GM12878 (cell line): ENCODE results near the gene MCEMP1. TPM values are rescaled to one million over a fixed set of nuclear protein-coding genes. Genes with fewer than 3 reads are reported as not detected.

Experiments
- ATAC-seq: fragments of 200-7000 bp; cut with Tn5 transposase; 3 replicates; pipeline ENCODE4 v1.9.1; 2020; ENCODE audit warnings: mild to moderate bottlenecking, moderate library complexity
- Bru-seq: library from RNA; stranded (reverse); fragments of 400-500 nt; gene quantifications from one replicate; lab custom pipeline; 2021; lab: Mats Ljungman, UMichigan
- BruChase-seq, 2 experiments: library from RNA; stranded (reverse); fragments of 400-500 nt; gene quantifications; one replicate each; lab custom pipeline; 2021; lab: Mats Ljungman, UMichigan
- BruUV-seq: library from RNA; stranded (reverse); fragments of 400-500 nt; replicated peaks from 2 replicates; lab custom pipeline; 2021; lab: Mats Ljungman, UMichigan
- CTCF ChIA-PET: fragments of 300-600 bp; sonication (Branson Sonifier 250); formaldehyde crosslinking; extraction: SDS; loops from one replicate; lab custom pipeline; 2021; ENCODE audit warnings: inconsistent platforms; lab: Yijun Ruan, JAX
- POLR2A ChIA-PET: fragments of 350-600 bp; formaldehyde crosslinking; extraction: SDS; loops from one replicate; lab custom pipeline; 2021; ENCODE audit warnings: inconsistent platforms; lab: Charles Lee
- RAD21 ChIA-PET: fragments of 300-600 bp; sonication (Branson Sonifier 250); formaldehyde crosslinking; loops from one replicate; lab custom pipeline; 2023; ENCODE audit warnings: antibody characterized with exemption; ENCODE audit not compliant: unreplicated experiment; lab: Charles Lee
- SMC1A ChIA-PET: fragments of 300-600 bp; sonication (Branson Sonifier 250); formaldehyde crosslinking; loops from one replicate; lab custom pipeline; 2023; ENCODE audit not compliant: unreplicated experiment, uncharacterized antibody; lab: Charles Lee
- DNase-seq: peaks from one replicate; pipeline ENCODE4 v3.0.0-alpha.2; 2011; ENCODE audit warnings: low read depth, low spot score
- FAIRE-seq: peaks from 3 replicates; lab custom pipeline; 2011; peaks lifted over from hg19 to GRCh38; lab: Jason Lieb, UNC
- H2AFZ ChIP-seq: 2 replicates; pipeline ENCODE4 v1.6.0; 2011; ENCODE audit warnings: low read depth, low read length, control low read depth; ENCODE audit not compliant: control insufficient read depth
- H3K27ac ChIP-seq: 2 replicates; pipeline ENCODE4 v1.5.1; 2011; ENCODE audit warnings: control low read depth; ENCODE audit not compliant: control insufficient read depth, insufficient read depth
- H3K27me3 ChIP-seq, 2 experiments: replicated peaks in 1 of 2; 2 replicates each; pipeline versions ENCODE4 v1.6.0 to v1.6.1; 2011; ENCODE audit warnings: low read length in 1 of 2; ENCODE audit not compliant: control insufficient read depth in 2 of 2, insufficient read depth in 2 of 2
- H3K36me3 ChIP-seq, 2 experiments: 2 replicates each; pipeline ENCODE4 v1.5.1; 2011; ENCODE audit warnings: low read length in 1 of 2; ENCODE audit not compliant: control insufficient read depth in 2 of 2, insufficient read depth in 2 of 2
- H3K4me1 ChIP-seq: 2 replicates; pipeline ENCODE4 v1.6.1; 2011; ENCODE audit warnings: mild to moderate bottlenecking, low read length, moderate library complexity, mixed read lengths; ENCODE audit not compliant: control insufficient read depth, insufficient read depth
- H3K4me2 ChIP-seq: 2 replicates; pipeline ENCODE4 v1.6.0; 2011; ENCODE audit warnings: control low read depth; ENCODE audit not compliant: control insufficient read depth, insufficient read depth
- H3K4me3 ChIP-seq: fragments of 200-600 bp; sonication (generic); 2 replicates; pipeline ENCODE4 v1.5.1; 2016
- H3K79me2 ChIP-seq: 2 replicates; pipeline ENCODE4 v1.6.0; 2011; ENCODE audit warnings: low read length; ENCODE audit not compliant: control insufficient read depth, insufficient read depth
- H3K9ac ChIP-seq: 2 replicates; pipeline ENCODE4 v1.8.0; 2011; ENCODE audit warnings: low read length, control low read depth, mixed read lengths; ENCODE audit not compliant: control insufficient read depth, insufficient read depth
- H3K9me3 ChIP-seq: replicated peaks from 3 replicates; pipeline ENCODE4 v1.5.1; 2011; ENCODE audit warnings: mild to moderate bottlenecking, low read length; ENCODE audit not compliant: control insufficient read depth, insufficient read depth
- H4K20me1 ChIP-seq: 2 replicates; pipeline ENCODE4 v1.6.0; 2011; ENCODE audit not compliant: control insufficient read depth, insufficient read depth
- BRCA1 ChIP-seq: IDR thresholded peaks from 2 replicates; pipeline ENCODE4 v1.6.1; 2011; ENCODE audit warnings: low read depth, low read length, improper control_type of control experiment
- EGR1 ChIP-seq, 2 experiments: IDR thresholded peaks; 1 replicate in 1 of 2; 2 replicates in 1 of 2; pipeline ENCODE4 v1.6.1; 2011 to 2012; ENCODE audit warnings: low read depth in 2 of 2, low read length in 2 of 2, borderline replicate concordance in 1 of 2, mild to moderate bottlenecking in 1 of 2, moderate library complexity in 1 of 2
- ETV6 ChIP-seq, 2 experiments: fragments of 450-650 bp in 1 of 2; IDR thresholded peaks in 1 of 2; conservative IDR thresholded peaks in 1 of 2; 2 replicates each; pipeline ENCODE4 v1.6.1; 2014; ENCODE audit warnings: antibody characterized with exemption in 1 of 2, borderline replicate concordance in 1 of 2, low read depth in 1 of 2, mild to moderate bottlenecking in 1 of 2, moderate library complexity in 1 of 2
- MTA3 ChIP-seq: IDR thresholded peaks from 2 replicates; pipeline ENCODE4 v1.6.1; 2012; ENCODE audit warnings: low read length, inconsistent platforms, borderline replicate concordance
- RUNX3 ChIP-seq: IDR thresholded peaks from 2 replicates; pipeline ENCODE4 v1.6.1; 2012; ENCODE audit warnings: low read length, inconsistent platforms
- SRF ChIP-seq, 2 experiments: IDR thresholded peaks; 2 replicates each; pipeline ENCODE4 v1.6.1; 2011; ENCODE audit warnings: low read depth in 2 of 2, low read length in 2 of 2, mild to moderate bottlenecking in 1 of 2, moderate library complexity in 1 of 2
- WGBS: methylation state at CpG from one replicate; pipeline ENCODE4 v1.1.6; 2016; ENCODE audit warnings: low lambda C conversion rate; ENCODE audit not compliant: insufficient replicate concordance, insufficient coverage; ENCODE audit errors: missing lambda C conversion rate; 5-methylcytosine and 5-hydroxymethylcytosine counted together
- in situ Hi-C: fragments of 300-500 bp; cut with MboI; formaldehyde crosslinking; loops from 9 replicates; pipeline ENCODE4 v1.14.3; 2018; ENCODE audit warnings: mixed read lengths
- intact Hi-C: fragments of 100-400 bp; cut with micrococcal nuclease; formaldehyde crosslinking; loops from one replicate; pipeline ENCODE4 v1.14.2; 2022; ENCODE audit not compliant: unreplicated experiment
- long read RNA-seq, 2 experiments: library from polyadenylated mRNA; unstranded; transcript quantifications; one replicate each; pipeline ENCODE4 v2.0.0, GENCODE V29; 2019 to 2020
- polyA minus RNA-seq, 3 experiments: library from RNA; depleted of rRNA, polyadenylated mRNA; stranded (reverse); fragments of >200 nt; gene quantifications; 2 replicates each; pipeline ENCODE4 v1.2.3, GENCODE V29; 2011
- polyA plus RNA-seq, 11 experiments: library from polyadenylated mRNA; depleted of rRNA in 4 of 11; unstranded in 6 of 11; stranded (reverse) in 5 of 11; fragments of >200 nt; fragmentation: Nextera tagmentation in 4 of 11; fragmentation: Illumina TruSeq in 1 of 11; extraction: Ambion mirVana in 4 of 11; extraction: Trizol in 1 of 11; gene quantifications; 1 replicate in 1 of 11; 2 replicates in 10 of 11; pipeline versions ENCODE4 v1.2.1 to v1.2.3, GENCODE V29; 2011 to 2016; ENCODE audit warnings: inconsistent platforms in 2 of 11, missing spikeins in 2 of 11, low read depth in 1 of 11
- total RNA-seq, 4 experiments: library from RNA; depleted of rRNA in 3 of 4; stranded (reverse); fragments of >200 nt in 3 of 4; fragmentation: Illumina TruSeq in 1 of 4; extraction: Trizol in 1 of 4; gene quantifications; 2 replicates each; pipeline versions ENCODE4 v1.2.1 to v1.2.3, GENCODE V29; 2013 to 2021
- TF ChIP-seq, protein P1 (sequence below): fragments of 450-650 bp; IDR thresholded peaks from 2 replicates; pipeline ENCODE4 v1.6.1; 2017; ENCODE audit warnings: mild to moderate bottlenecking, moderate library complexity

Gene MCEMP1, protein sequence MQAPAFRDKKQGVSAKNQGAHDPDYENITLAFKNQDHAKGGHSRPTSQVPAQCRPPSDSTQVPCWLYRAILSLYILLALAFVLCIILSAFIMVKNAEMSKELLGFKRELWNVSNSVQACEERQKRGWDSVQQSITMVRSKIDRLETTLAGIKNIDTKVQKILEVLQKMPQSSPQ
- total RNA-seq (2013; cell fraction: nucleolus; rRNA removed): not detected in 2 replicates
- 0.16 and 0.23 TPM in 2 replicates for total RNA-seq (2014; rRNA removed)
- total RNA-seq (2014; rRNA removed; fragmentation: Illumina TruSeq; extraction: Trizol): 0.13 TPM in 1 of 2 replicates, not detected in the other
- 0.26 and 0.48 TPM in 2 replicates for total RNA-seq (2021)
- polyA plus RNA-seq (2011; ENCODE audit: low read depth): not detected
- polyA plus RNA-seq (2011; rRNA removed): 0.08 TPM in 1 of 2 replicates, not detected in the other
- 0.08 and 0.25 TPM in 2 replicates for polyA plus RNA-seq (2011; cell fraction: cytosol; rRNA removed)
- 0.10 and 0.23 TPM in 2 replicates for polyA plus RNA-seq (2011; cell fraction: nucleus; rRNA removed)
- not detected in 2 replicates for polyA plus RNA-seq (2012)
- 0.37 TPM in 1 of 2 replicates, not detected in the other for polyA plus RNA-seq (2014; fragmentation: Illumina TruSeq; extraction: Trizol)
- polyA plus RNA-seq (2014; fragmentation: Nextera tagmentation; extraction: Ambion mirVana): under 1 TPM; 0.26 to 0.55 TPM
- 0.26 and 0.33 TPM in 2 replicates for polyA plus RNA-seq (2014; rRNA removed)
- under 1 TPM in 1 of 2 experiments, not detected in 1; 0.09 TPM for polyA plus RNA-seq (2016; fragmentation: Nextera tagmentation; extraction: Ambion mirVana)
- polyA minus RNA-seq (2011; rRNA and poly(A)+ RNA removed): 0.72 TPM in 1 of 2 replicates, not detected in the other
- polyA minus RNA-seq (2011; cell fraction: cytosol; rRNA and poly(A)+ RNA removed): not detected in 2 replicates
- not detected in 2 replicates for polyA minus RNA-seq (2011; cell fraction: nucleus; rRNA and poly(A)+ RNA removed)
- percentile 11 among the genes with signal in this experiment for Bru-seq, nascent RNA
- BruChase-seq, experiment 1, labeled RNA remaining after a 6-hour chase: percentile 13 among the genes with signal in this experiment
- not detected for BruChase-seq, experiment 2, labeled RNA remaining after a 2-hour chase
- long read RNA-seq, experiment 1: 0 reads
- long read RNA-seq, experiment 2, partial matches to known transcripts: 0 of 1 reads
- long read RNA-seq, experiment 2, other reads (novel, unspliced or antisense): 0 of 1 reads

DNA sequence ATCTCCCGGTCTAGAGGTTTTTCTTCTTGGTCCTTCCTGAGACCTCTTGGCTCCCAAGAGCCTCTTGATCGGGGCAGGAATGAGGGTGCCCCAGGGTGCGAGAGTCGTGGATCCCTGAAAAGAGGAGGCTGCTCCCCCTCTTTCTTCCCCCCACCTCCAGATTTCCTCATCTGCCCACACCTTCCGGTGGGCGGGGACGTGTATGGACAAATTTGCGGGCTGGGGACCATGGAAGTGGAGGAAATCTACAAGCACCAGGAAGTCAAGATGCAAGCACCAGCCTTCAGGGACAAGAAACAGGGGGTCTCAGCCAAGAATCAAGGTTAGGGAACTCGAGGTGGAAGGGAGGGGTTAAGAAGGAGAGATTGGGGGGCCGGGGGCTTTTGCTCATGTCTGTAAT, at the start of gene MCEMP1:
Gene MCEMP1 (plus strand): TSS at position 237 of the 400 bp plus-strand sequence. CDS start 31 bp downstream, at position 268.
- no peak for TF ChIP-seq BRCA1
- 0 out of 4 replicates have a peak, but pooled peaks of 1 of the 2 experiments have one; percentile 31 for TF ChIP-seq ETV6 (conservative IDR thresholded peaks at IDR 0.05 in 1 of 2, IDR thresholded peaks at IDR 0.05 in 1 of 2; ENCODE audit: borderline replicate concordance in 1 of 2, low read depth in 1 of 2)
- no peak for TF ChIP-seq MTA3
- no peak for TF ChIP-seq SRF (IDR thresholded peaks at IDR 0.05; ENCODE audit: low read depth in 2 of 2, low read length in 2 of 2)
- TF ChIP-seq, protein P1, sequence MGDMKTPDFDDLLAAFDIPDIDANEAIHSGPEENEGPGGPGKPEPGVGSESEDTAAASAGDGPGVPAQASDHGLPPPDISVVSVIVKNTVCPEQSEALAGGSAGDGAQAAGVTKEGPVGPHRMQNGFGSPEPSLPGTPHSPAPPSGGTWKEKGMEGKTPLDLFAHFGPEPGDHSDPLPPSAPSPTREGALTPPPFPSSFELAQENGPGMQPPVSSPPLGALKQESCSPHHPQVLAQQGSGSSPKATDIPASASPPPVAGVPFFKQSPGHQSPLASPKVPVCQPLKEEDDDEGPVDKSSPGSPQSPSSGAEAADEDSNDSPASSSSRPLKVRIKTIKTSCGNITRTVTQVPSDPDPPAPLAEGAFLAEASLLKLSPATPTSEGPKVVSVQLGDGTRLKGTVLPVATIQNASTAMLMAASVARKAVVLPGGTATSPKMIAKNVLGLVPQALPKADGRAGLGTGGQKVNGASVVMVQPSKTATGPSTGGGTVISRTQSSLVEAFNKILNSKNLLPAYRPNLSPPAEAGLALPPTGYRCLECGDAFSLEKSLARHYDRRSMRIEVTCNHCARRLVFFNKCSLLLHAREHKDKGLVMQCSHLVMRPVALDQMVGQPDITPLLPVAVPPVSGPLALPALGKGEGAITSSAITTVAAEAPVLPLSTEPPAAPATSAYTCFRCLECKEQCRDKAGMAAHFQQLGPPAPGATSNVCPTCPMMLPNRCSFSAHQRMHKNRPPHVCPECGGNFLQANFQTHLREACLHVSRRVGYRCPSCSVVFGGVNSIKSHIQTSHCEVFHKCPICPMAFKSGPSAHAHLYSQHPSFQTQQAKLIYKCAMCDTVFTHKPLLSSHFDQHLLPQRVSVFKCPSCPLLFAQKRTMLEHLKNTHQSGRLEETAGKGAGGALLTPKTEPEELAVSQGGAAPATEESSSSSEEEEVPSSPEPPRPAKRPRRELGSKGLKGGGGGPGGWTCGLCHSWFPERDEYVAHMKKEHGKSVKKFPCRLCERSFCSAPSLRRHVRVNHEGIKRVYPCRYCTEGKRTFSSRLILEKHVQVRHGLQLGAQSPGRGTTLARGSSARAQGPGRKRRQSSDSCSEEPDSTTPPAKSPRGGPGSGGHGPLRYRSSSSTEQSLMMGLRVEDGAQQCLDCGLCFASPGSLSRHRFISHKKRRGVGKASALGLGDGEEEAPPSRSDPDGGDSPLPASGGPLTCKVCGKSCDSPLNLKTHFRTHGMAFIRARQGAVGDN: no peak
- 0 out of 2 replicates have a peak, but pooled peaks have one; percentile 15 for TF ChIP-seq RUNX3
- 0 out of 3 replicates have a peak, but pooled peaks of 1 of the 2 experiments have one; percentile 15 for TF ChIP-seq EGR1 (IDR thresholded peaks at IDR 0.05; ENCODE audit: borderline replicate concordance in 1 of 2, low read depth in 2 of 2, low read length in 2 of 2)
- DNase-seq (no peak), FAIRE-seq (no peak), ATAC-seq (no peak)
- no TSS peak for BruUV-seq
- Histone ChIP-seq H2AFZ (peak within 1 kb of the TSS; percentile 33), H3K9ac (no peak within 1 kb of the TSS), H4K20me1 (no peaks in the 10 kb centered on the region), H3K9me3 (no peaks in the 10 kb centered on the region; the same call in 2 of the 3 replicates), H3K27me3 (peaks cover 0 to 2% of the 10 kb centered on the region in 2 experiments; a peak in 3 of 4 replicates), H3K4me2 (peak within 1 kb of the TSS; percentile 76), H3K36me3 (no peaks in the 10 kb centered on the region), H3K27ac (no peak within 1 kb of the TSS), H3K79me2 (peaks cover 12% of the 10 kb centered on the region), H3K4me3 (peak within 1 kb of the TSS; percentile 24; the same call in 1 of the 2 replicates), H3K4me1 (peaks cover 36% of the 10 kb centered on the region)
- ChIA-PET SMC1A (interaction anchor here (1.0 to 2.9 kb wide), 3 partner anchors 19 to 123 kb away, joined by 3 to 12 read pairs (median 11); no protein-coding TSS in a partner anchor), POLR2A (no interaction called here), RAD21 (interaction anchor here (1.1 kb wide), 1 partner anchor 123 kb away, joined by 6 read pairs; no protein-coding TSS in a partner anchor), CTCF (interaction anchor here (0.7 to 3.6 kb wide), 7 partner anchors 21 to 125 kb away, joined by 3 to 20 read pairs (median 5); no protein-coding TSS in a partner anchor)
- 16% methylated on average over 10 of the region's 10 CpGs for WGBS
- intact Hi-C loops (loop anchor here (10.0 kb wide), 1 partner anchor 292 kb away; no protein-coding TSS in a partner anchor), in situ Hi-C loops (no loop called here)
